Thoracic aorta (tissue), 2 donors: ENCODE data around the gene LARGE2. TPM values are rescaled to one million over a fixed set of nuclear protein-coding genes. Genes with fewer than 3 reads are reported as not detected.

ENCODE experiments used
- ATAC-seq: fragments of 150-250 bp; one replicate; pipeline ENCODE4 v1.8.0; 2017; ENCODE audit warnings: low read depth; ENCODE audit not compliant: insufficient number of reproducible peaks, low FRiP score
- DNase-seq: peaks from one replicate; pipeline ENCODE4 v3.0.0-alpha.2; 2020; ENCODE audit warnings: low spot score
- H3K27ac ChIP-seq, 2 donors: fragments of 200-600 bp; sonication (generic); 1 replicate in 1 of 2; 2 replicates in 1 of 2; pipeline ENCODE4 v1.5.1; 2016; ENCODE audit warnings: mild to moderate bottlenecking in 2 of 2, moderate library complexity in 2 of 2
- H3K27me3 ChIP-seq: fragments of 200-600 bp; sonication (generic); replicated peaks from 2 replicates; pipeline ENCODE4 v1.6.0; 2016; ENCODE audit warnings: mild to moderate bottlenecking; ENCODE audit not compliant: insufficient read depth
- H3K36me3 ChIP-seq: fragments of 200-600 bp; sonication (generic); one replicate; pipeline ENCODE4 v1.5.1; 2016
- H3K4me1 ChIP-seq, 2 donors: fragments of 200-600 bp; sonication (generic); 1 replicate in 1 of 2; 2 replicates in 1 of 2; pipeline versions ENCODE4 v1.5.1 to v1.6.0; 2016; ENCODE audit warnings: low read depth in 2 of 2, mild to moderate bottlenecking in 1 of 2; ENCODE audit not compliant: control insufficient read depth in 1 of 2
- H3K4me3 ChIP-seq: fragments of 200-600 bp; sonication (generic); 2 replicates; pipeline ENCODE4 v1.5.1; 2016; ENCODE audit warnings: mild to moderate bottlenecking
- H3K9me3 ChIP-seq: fragments of 200-600 bp; sonication (generic); 2 replicates; pipeline ENCODE4 v1.5.1; 2016
- total RNA-seq, 2 donors: library from RNA; depleted of rRNA; stranded (reverse); fragments of >200 nt; gene quantifications; one replicate each; pipeline versions ENCODE4 v1.1.0 to v1.2.3, GENCODE V29; 2016
- TF ChIP-seq, protein P1 (sequence below): fragments of 200-600 bp; sonication (generic); IDR thresholded peaks from one replicate; pipeline ENCODE4 v1.5.1; 2019; ENCODE audit warnings: antibody characterized with exemption

The LARGE2 gene
- total RNA-seq, 2 donors from 2014 or later, result 3.1 TPM; not detected in 1

GRCh38 chr11:45890886-45891550 is 31.4 kb upstream of the LARGE2 start:
- H3K4me3 ChIP-seq, result no peak overlapping the region
- no peaks in the 10 kb centered on the region for H3K27me3 ChIP-seq
- no peak for ATAC-seq
- H3K27ac ChIP-seq, result no peak overlapping the region
- no peaks in the 10 kb centered on the region for H3K9me3 ChIP-seq
- H3K4me1 ChIP-seq, result peaks cover under 1 to 1% of the 10 kb centered on the region in 2 donors
- no peaks in the 10 kb centered on the region for H3K36me3 ChIP-seq
- TF ChIP-seq, protein P1, sequence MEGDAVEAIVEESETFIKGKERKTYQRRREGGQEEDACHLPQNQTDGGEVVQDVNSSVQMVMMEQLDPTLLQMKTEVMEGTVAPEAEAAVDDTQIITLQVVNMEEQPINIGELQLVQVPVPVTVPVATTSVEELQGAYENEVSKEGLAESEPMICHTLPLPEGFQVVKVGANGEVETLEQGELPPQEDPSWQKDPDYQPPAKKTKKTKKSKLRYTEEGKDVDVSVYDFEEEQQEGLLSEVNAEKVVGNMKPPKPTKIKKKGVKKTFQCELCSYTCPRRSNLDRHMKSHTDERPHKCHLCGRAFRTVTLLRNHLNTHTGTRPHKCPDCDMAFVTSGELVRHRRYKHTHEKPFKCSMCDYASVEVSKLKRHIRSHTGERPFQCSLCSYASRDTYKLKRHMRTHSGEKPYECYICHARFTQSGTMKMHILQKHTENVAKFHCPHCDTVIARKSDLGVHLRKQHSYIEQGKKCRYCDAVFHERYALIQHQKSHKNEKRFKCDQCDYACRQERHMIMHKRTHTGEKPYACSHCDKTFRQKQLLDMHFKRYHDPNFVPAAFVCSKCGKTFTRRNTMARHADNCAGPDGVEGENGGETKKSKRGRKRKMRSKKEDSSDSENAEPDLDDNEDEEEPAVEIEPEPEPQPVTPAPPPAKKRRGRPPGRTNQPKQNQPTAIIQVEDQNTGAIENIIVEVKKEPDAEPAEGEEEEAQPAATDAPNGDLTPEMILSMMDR, result no peak
- DNase-seq, result no peak

DNA sequence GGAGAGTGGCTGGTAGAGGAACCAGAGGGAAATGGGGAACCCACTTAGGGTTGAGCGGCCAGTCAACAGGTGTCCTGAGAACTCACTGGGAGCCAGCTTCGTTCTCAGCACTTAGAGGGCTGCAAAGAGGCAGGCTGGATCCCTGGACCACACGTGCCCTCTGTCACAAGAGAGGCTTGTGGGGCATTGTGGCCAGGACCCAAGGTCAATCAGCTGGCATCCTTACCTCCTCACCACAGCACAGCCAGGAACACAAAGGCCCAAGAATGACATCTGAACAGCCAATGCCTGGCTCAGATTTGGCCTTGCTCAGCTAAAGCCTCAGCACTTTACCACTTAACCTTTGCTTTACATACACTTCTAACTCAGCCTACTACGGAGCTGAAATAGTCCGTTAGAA is 29.6 kb upstream of the LARGE2 start:
- Histone ChIP-seq H3K4me3 (no peak overlapping the region), H3K9me3 (no peaks in the 10 kb centered on the region), H3K4me1 (no peaks in the 10 kb centered on the region), H3K27me3 (no peaks in the 10 kb centered on the region), H3K36me3 (no peaks in the 10 kb centered on the region), H3K27ac (no peak overlapping the region)
- ATAC-seq, result no peak
- TF ChIP-seq, protein P1, result no peak
- no peak for DNase-seq

DNA sequence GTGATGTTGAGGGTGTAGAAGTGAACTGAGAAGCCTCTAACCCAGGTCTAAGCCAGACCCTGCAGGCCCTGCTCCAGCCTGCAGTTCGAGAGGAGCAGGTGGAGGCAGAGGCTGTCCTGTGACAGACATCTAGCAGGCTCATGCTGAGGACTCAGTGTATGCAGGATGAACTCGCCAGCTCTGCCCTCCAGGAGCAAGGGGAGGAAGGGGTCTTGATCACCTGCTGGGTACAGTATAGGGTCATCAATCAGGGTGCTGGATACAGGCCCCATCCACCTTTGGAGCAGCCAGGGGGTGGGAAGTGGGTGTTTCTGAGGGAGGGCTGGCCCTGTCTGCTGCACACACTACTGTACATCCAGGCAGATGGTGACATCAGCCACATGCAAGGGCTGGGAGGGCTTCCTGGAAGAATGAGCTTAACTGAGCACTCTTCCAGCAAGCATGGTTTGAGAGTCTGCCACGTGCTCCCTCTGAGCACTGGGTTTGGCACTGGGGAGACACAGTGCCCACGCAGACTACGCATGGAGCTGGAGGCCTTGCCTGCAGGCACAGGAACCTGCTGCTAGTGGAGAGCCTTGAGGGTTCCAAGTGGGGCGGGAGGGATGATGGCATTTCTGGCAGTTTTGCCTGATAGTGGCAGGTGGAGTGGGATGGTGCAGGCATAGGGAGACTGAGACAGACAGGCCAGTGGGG is 27.8 kb upstream of the LARGE2 start:
- TF ChIP-seq, protein P1, result no peak
- no peaks in the 10 kb centered on the region for H3K36me3 ChIP-seq
- H3K9me3 ChIP-seq, result no peaks in the 10 kb centered on the region
- no peak for DNase-seq
- peaks cover 6 to 9% of the 10 kb centered on the region in 2 donors for H3K4me1 ChIP-seq
- no peak overlapping the region for H3K27ac ChIP-seq
- ATAC-seq, result no peak
- no peaks in the 10 kb centered on the region for H3K27me3 ChIP-seq
- H3K4me3 ChIP-seq, result no peak overlapping the region

GRCh38 chr11:45895553-45896259 is 26.8 kb upstream of the LARGE2 start:
- DNase-seq (no peak), ATAC-seq (no peak)
- peaks cover 10 to 13% of the 10 kb centered on the region in 2 donors for H3K4me1 ChIP-seq
- TF ChIP-seq, protein P1, result no peak
- no peak overlapping the region for H3K4me3 ChIP-seq
- H3K27me3 ChIP-seq, result no peaks in the 10 kb centered on the region
- H3K9me3 ChIP-seq, result no peaks in the 10 kb centered on the region
- H3K36me3 ChIP-seq, result no peaks in the 10 kb centered on the region
- no peak overlapping the region for H3K27ac ChIP-seq

GRCh38 chr11:45896422-45896984 is 26.0 kb upstream of the LARGE2 start:
- Histone ChIP-seq H3K4me1 (peaks cover 10 to 21% of the 10 kb centered on the region in 2 donors), H3K27ac (no peak overlapping the region), H3K4me3 (no peak overlapping the region), H3K9me3 (no peaks in the 10 kb centered on the region), H3K36me3 (no peaks in the 10 kb centered on the region), H3K27me3 (no peaks in the 10 kb centered on the region)
- TF ChIP-seq, protein P1, result no peak
- no peak for ATAC-seq
- no peak for DNase-seq
